ENCODE measurements around the gene ADGRB2. TPM values are rescaled to one million over a fixed set of nuclear protein-coding genes. Genes with fewer than 3 reads are reported as not detected.

Gene ADGRB2
- total and polyA plus RNA-seq, 2 donors from 2014 or later = 3.2 to 5.3 TPM

DNA sequence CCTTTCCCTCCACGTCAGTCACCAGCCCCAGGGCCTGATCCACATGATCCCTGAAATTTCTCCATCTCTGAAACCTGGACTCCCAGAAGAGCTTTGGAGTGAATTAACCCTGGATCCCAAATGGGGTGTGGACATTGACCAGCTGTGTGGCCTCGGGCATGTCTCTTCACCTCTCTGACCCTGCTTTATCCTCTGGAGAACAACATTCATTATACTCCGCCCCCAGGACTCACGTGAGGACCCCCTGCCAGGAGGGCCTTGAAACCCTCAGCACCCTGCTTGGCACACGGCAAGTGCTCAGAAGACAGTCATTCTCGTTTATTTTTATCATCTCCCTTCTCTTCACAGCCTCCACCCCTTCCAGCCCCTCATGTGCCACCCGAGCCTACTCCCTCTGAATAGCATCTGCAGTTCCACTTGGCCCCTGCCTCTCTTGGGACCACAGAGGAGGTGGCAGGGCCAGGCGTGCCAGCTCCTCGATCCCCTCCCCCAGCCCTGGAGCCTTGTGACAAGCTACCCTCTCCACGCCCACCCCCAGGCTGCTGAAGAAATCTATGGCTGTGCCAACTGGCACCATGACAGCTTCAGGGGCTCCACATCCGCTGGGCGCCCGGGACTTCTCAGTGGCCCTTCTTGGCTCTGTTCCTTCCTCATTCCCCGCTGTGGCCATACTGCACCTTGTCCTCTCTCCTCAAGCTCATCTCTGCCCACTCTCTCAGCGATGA, 18.0 kb downstream of the ADGRB2 start:
- peak in 1 of 5 donors; percentile 71 for DNase-seq
- TF ChIP-seq CTCF (IDR thresholded peaks at IDR 0.05; ENCODE audit: borderline replicate concordance, extremely low read depth, insufficient read depth) = no peak
- Histone ChIP-seq H3K4me1 (ENCODE audit: control insufficient read depth in 2 of 3, insufficient read depth in 2 of 3, low read depth in 1 of 3, low read length in 3 of 3) (peaks cover 0 to 5% (median 0%) of the 10 kb centered on the region in 3 donors), H3K36me3 (ENCODE audit: control insufficient read depth in 2 of 3, insufficient read depth in 3 of 3, low read length in 3 of 3) (no peaks in the 10 kb centered on the region), H3K4me3 (ENCODE audit: low read length in 3 of 3) (no peak overlapping the region), H3K27me3 (ENCODE audit: control insufficient read depth, insufficient read depth, low read length) (no peaks in the 10 kb centered on the region), H3K27ac (ENCODE audit: low read depth in 2 of 2, low read length in 2 of 2) (no peak overlapping the region), H3K9me3 (ENCODE audit: control insufficient read depth in 2 of 3, insufficient read depth in 1 of 3, low read length in 3 of 3) (no peaks in the 10 kb centered on the region), H3K9ac (ENCODE audit: low read length in 3 of 3) (no peak overlapping the region)
- intact Hi-C loops (cut with DNase I) = no loop called here
- no peak for FAIRE-seq

DNA sequence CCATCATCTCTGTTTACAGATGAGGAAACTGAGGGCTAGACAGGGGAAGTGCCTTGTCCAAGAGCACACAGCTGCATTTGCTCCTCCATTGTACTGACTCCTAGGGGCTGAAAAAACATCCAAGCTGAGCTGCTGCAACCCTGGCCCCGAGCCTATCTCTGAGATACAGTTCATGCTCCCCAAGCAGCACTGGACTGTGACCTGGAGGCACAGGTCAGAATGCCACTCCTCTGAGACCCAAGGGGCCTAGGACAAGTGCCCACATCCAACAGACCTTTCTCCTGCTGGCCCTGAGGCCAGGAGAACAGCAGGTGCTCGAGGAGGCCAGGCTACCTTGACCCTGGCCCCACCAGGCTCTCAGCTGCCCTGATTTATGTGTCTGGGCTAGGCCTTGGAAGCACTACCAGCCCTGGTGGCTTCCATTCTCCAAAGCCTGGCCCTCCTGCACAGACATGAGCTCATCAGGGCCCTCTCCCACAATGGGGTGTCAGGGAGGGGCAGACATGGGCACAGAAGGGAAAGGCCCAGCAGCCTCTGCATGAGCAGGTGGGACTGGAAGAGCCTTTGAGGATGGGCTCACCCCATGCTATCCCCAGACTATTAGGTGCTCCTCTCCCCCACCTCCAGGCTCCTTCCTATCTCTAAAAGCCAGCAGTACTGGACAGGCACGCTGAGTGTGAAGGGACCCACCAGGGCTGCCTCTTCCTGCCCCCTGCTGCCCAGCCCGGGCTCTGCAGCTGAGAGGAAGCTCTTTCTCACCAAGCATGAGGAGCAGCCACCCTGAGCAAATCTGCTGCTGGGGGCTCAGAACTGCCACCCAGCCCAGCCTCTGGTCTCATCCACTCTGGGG, 18.8 kb downstream of the ADGRB2 start:
- no peak for FAIRE-seq
- intact Hi-C loops (cut with DNase I) = no loop called here
- Histone ChIP-seq H3K9me3 (ENCODE audit: control insufficient read depth in 2 of 3, insufficient read depth in 1 of 3, low read length in 3 of 3) (no peaks in the 10 kb centered on the region), H3K4me3 (ENCODE audit: low read length in 3 of 3) (no peak overlapping the region), H3K27me3 (ENCODE audit: control insufficient read depth, insufficient read depth, low read length) (no peaks in the 10 kb centered on the region), H3K27ac (ENCODE audit: low read depth in 2 of 2, low read length in 2 of 2) (no peak overlapping the region), H3K4me1 (ENCODE audit: control insufficient read depth in 2 of 3, insufficient read depth in 2 of 3, low read depth in 1 of 3, low read length in 3 of 3) (peaks cover 0 to 5% (median 0%) of the 10 kb centered on the region in 3 donors), H3K36me3 (ENCODE audit: control insufficient read depth in 2 of 3, insufficient read depth in 3 of 3, low read length in 3 of 3) (no peaks in the 10 kb centered on the region), H3K9ac (ENCODE audit: low read length in 3 of 3) (no peak overlapping the region)
- TF ChIP-seq CTCF (IDR thresholded peaks at IDR 0.05; ENCODE audit: borderline replicate concordance, extremely low read depth, insufficient read depth) = peak; percentile 70
- DNase-seq = peak; percentile 56 to 83 (median 69)

- Histone ChIP-seq H3K9me3 (ENCODE audit: control insufficient read depth in 2 of 3, insufficient read depth in 1 of 3, low read length in 3 of 3) (no peaks in the 10 kb centered on the region), H3K27ac (ENCODE audit: low read depth in 2 of 2, low read length in 2 of 2) (no peak overlapping the region), H3K27me3 (ENCODE audit: control insufficient read depth, insufficient read depth, low read length) (no peaks in the 10 kb centered on the region), H3K36me3 (ENCODE audit: control insufficient read depth in 2 of 3, insufficient read depth in 3 of 3, low read length in 3 of 3) (no peaks in the 10 kb centered on the region), H3K9ac (ENCODE audit: low read length in 3 of 3) (no peak overlapping the region), H3K4me1 (ENCODE audit: control insufficient read depth in 2 of 3, insufficient read depth in 2 of 3, low read depth in 1 of 3, low read length in 3 of 3) (peaks cover 0 to 5% (median 0%) of the 10 kb centered on the region in 3 donors), H3K4me3 (ENCODE audit: low read length in 3 of 3) (no peak overlapping the region)
- intact Hi-C loops (cut with DNase I) = no loop called here
- DNase-seq (peak in 1 of 5 donors; percentile 66), FAIRE-seq (no peak)
- no peak for TF ChIP-seq CTCF (IDR thresholded peaks at IDR 0.05; ENCODE audit: borderline replicate concordance, extremely low read depth, insufficient read depth)
These were observed 19.8 kb downstream of the ADGRB2 start for GRCh38 chr1:31744165-31744888.

Data from kidney (tissue), 14 donors.